ENCODE results near the gene NFIC.
A peak's percentile ranks its signal among the peaks of the same experiment; 100 is the strongest.

NFIC gene

GRCh38 chr19:3457528-3458228, 91.3 kb downstream of the NFIC start:
- Histone ChIP-seq H3K4me2 (ENCODE audit: low read depth, low read length) (peak overlapping the region; percentile 65), H4K20me1 (ENCODE audit: insufficient read depth, low read length) (no peaks in the 10 kb centered on the region), H3K36me3 (replicated peaks; ENCODE audit: insufficient read depth, low read length) (no peaks in the 10 kb centered on the region), H3K9me2 (replicated peaks; ENCODE audit: insufficient read depth, low read length) (no peaks in the 10 kb centered on the region), H3K27ac (ENCODE audit: low read length) (no peak overlapping the region), H3K27me3 (replicated peaks; ENCODE audit: insufficient read depth, low read length) (peaks cover 90% of the 10 kb centered on the region), H2AFZ (ENCODE audit: low read length) (peak overlapping the region; percentile 32; the same call in 1 of the 2 replicates), H3F3A (ENCODE audit: insufficient read depth, low read length) (no peaks in the 10 kb centered on the region), H3K9ac (ENCODE audit: low read length) (no peak overlapping the region), H3K79me2 (ENCODE audit: low read length) (no peaks in the 10 kb centered on the region), H3K9me3 (replicated peaks; ENCODE audit: insufficient read depth, low read length) (no peaks in the 10 kb centered on the region), H3K4me3 (ENCODE audit: low read length) (peak overlapping the region; percentile 33; the same call in 1 of the 2 replicates), H3K4me1 (ENCODE audit: low read length) (peaks cover 19% of the 10 kb centered on the region)
- TF ChIP-seq CTCF (IDR thresholded peaks at IDR 0.05; ENCODE audit: low read length) (no peak), EZH2phosphoT487 (IDR thresholded peaks at IDR 0.05; ENCODE audit: low read length) (no peak), EZH2 (optimal IDR thresholded peaks at IDR 0.05; ENCODE audit: low read depth, low read length) (no peak)
- no peak for DNase-seq

GRCh38 chr19:3458229-3459088, 92.1 kb downstream of the NFIC start:
- no peak for DNase-seq
- H3K79me2 ChIP-seq (ENCODE audit: low read length), result no peaks in the 10 kb centered on the region
- H3K9me2 ChIP-seq (replicated peaks; ENCODE audit: insufficient read depth, low read length), result no peaks in the 10 kb centered on the region
- no peaks in the 10 kb centered on the region for H3K36me3 ChIP-seq (replicated peaks; ENCODE audit: insufficient read depth, low read length)
- no peak for TF ChIP-seq CTCF (IDR thresholded peaks at IDR 0.05; ENCODE audit: low read length)
- no peak for TF ChIP-seq EZH2 (optimal IDR thresholded peaks at IDR 0.05; ENCODE audit: low read depth, low read length)
- TF ChIP-seq EZH2phosphoT487 (IDR thresholded peaks at IDR 0.05; ENCODE audit: low read length), result no peak
- no peaks in the 10 kb centered on the region for H3F3A ChIP-seq (ENCODE audit: insufficient read depth, low read length)
- H3K4me2 ChIP-seq (ENCODE audit: low read depth, low read length), result peak overlapping the region; percentile 65
- H3K27ac ChIP-seq (ENCODE audit: low read length), result no peak overlapping the region
- peak overlapping the region; percentile 33; the same call in 1 of the 2 replicates for H3K4me3 ChIP-seq (ENCODE audit: low read length)
- peak overlapping the region; percentile 32; the same call in 1 of the 2 replicates for H2AFZ ChIP-seq (ENCODE audit: low read length)
- peaks cover 88% of the 10 kb centered on the region for H3K27me3 ChIP-seq (replicated peaks; ENCODE audit: insufficient read depth, low read length)
- H3K9ac ChIP-seq (ENCODE audit: low read length), result no peak overlapping the region
- peaks cover 19% of the 10 kb centered on the region for H3K4me1 ChIP-seq (ENCODE audit: low read length)
- no peaks in the 10 kb centered on the region for H4K20me1 ChIP-seq (ENCODE audit: insufficient read depth, low read length)
- no peaks in the 10 kb centered on the region for H3K9me3 ChIP-seq (replicated peaks; ENCODE audit: insufficient read depth, low read length)

- Histone ChIP-seq H3K9me2 (replicated peaks; ENCODE audit: insufficient read depth, low read length) (no peaks in the 10 kb centered on the region), H3K36me3 (replicated peaks; ENCODE audit: insufficient read depth, low read length) (no peaks in the 10 kb centered on the region), H3K4me2 (ENCODE audit: low read depth, low read length) (peak overlapping the region; percentile 65; the same call in 1 of the 2 replicates), H3K27me3 (replicated peaks; ENCODE audit: insufficient read depth, low read length) (peaks cover 87% of the 10 kb centered on the region), H3K9me3 (replicated peaks; ENCODE audit: insufficient read depth, low read length) (no peaks in the 10 kb centered on the region), H3K4me1 (ENCODE audit: low read length) (peaks cover 19% of the 10 kb centered on the region), H2AFZ (ENCODE audit: low read length) (no peak overlapping the region), H3K27ac (ENCODE audit: low read length) (no peak overlapping the region), H3K79me2 (ENCODE audit: low read length) (no peaks in the 10 kb centered on the region), H3K4me3 (ENCODE audit: low read length) (no peak overlapping the region), H3K9ac (ENCODE audit: low read length) (no peak overlapping the region), H3F3A (ENCODE audit: insufficient read depth, low read length) (no peaks in the 10 kb centered on the region), H4K20me1 (ENCODE audit: insufficient read depth, low read length) (no peaks in the 10 kb centered on the region)
- TF ChIP-seq EZH2 (optimal IDR thresholded peaks at IDR 0.05; ENCODE audit: low read depth, low read length) (no peak), EZH2phosphoT487 (IDR thresholded peaks at IDR 0.05; ENCODE audit: low read length) (no peak), CTCF (IDR thresholded peaks at IDR 0.05; ENCODE audit: low read length) (no peak)
- DNase-seq, result no peak
Observed at GRCh38 chr19:3459089-3459881, 92.9 kb downstream of the NFIC start.

Measured in MM.1S (cell line).